HCT116 (cell line): ENCODE results near the gene NSF. TPM values are rescaled to one million over a fixed set of nuclear protein-coding genes. Genes with fewer than 3 reads are reported as not detected.
A peak's percentile ranks its signal among the peaks of the same experiment; 100 is the strongest.

Source experiments
- ATAC-seq: fragments of 200-7000 bp; cut with Tn5 transposase; 2 replicates; pipeline ENCODE4 v1.9.1; 2020; ENCODE audit warnings: mild to moderate bottlenecking, moderate library complexity
- BruUV-seq: library from RNA; stranded (reverse); fragments of 400-500 nt; replicated peaks from 2 replicates; lab custom pipeline; 2021; lab: Mats Ljungman, UMichigan
- CTCF ChIA-PET: fragments of 300-600 bp; sonication (Branson Sonifier 250); formaldehyde crosslinking; loops from one replicate; lab custom pipeline; 2021; ENCODE audit warnings: antibody characterized with exemption; lab: Charles Lee
- POLR2A ChIA-PET: fragments of 300-600, 350-600 bp; sonication (Branson Sonifier 250); formaldehyde crosslinking; loops from one replicate; lab custom pipeline; 2021; ENCODE audit warnings: antibody characterized with exemption; lab: Charles Lee
- RAD21 ChIA-PET, 2 experiments: fragments of 300-600 bp; sonication (Branson Sonifier 250); formaldehyde crosslinking; loops; one replicate each; lab custom pipeline; 2023; ENCODE audit warnings: low total read pairs in 2 of 2; ENCODE audit not compliant: uncharacterized antibody in 2 of 2, unreplicated experiment in 2 of 2, low non-redundant PET in 1 of 2; lab: Charles Lee
- DNase-seq: peaks from one replicate; pipeline ENCODE4 v3.0.0-alpha.2; 2010; ENCODE audit warnings: low read depth, low spot score
- H2AFZ ChIP-seq: fragments of 200-600 bp; shearing (Covaris generic), sonication (generic); 2 replicates; pipeline ENCODE4 v1.6.1; 2017; ENCODE audit warnings: low read depth, mixed run types, mixed read lengths, antibody characterized with exemption, low read length; ENCODE audit not compliant: poor library complexity, severe bottlenecking
- H3K27ac ChIP-seq: 2 replicates; pipeline ENCODE4 v1.5.1; 2012; ENCODE audit warnings: low read depth, low read length
- H3K27me3 ChIP-seq: fragments of 200-600 bp; sonication (generic); 2 replicates; pipeline ENCODE4 v1.6.1; 2016; ENCODE audit warnings: mixed run types, low read length, mixed read lengths; ENCODE audit not compliant: insufficient read depth
- H3K36me3 ChIP-seq, 2 experiments: fragments of 200-500 bp in 1 of 2; fragments of 200-600 bp in 1 of 2; sonication (Bioruptor generic) in 1 of 2; sonication (generic) in 1 of 2; 2 replicates each; pipeline versions ENCODE4 v1.5.1 to v1.6.1; 2014 to 2016; ENCODE audit warnings: low read length in 2 of 2, inconsistent platforms in 1 of 2, mixed read lengths in 1 of 2, mixed run types in 1 of 2; ENCODE audit not compliant: insufficient read depth in 2 of 2, control insufficient read depth in 1 of 2
- H3K4me1 ChIP-seq, 2 experiments: fragments of 200-600 bp in 1 of 2; sonication (generic) in 1 of 2; 2 replicates each; pipeline versions ENCODE4 v1.5.1 to v1.6.1; 2012 to 2017; ENCODE audit warnings: low read length in 2 of 2, inconsistent platforms in 1 of 2, mild to moderate bottlenecking in 1 of 2, mixed read lengths in 1 of 2, mixed run types in 1 of 2, moderate library complexity in 1 of 2; ENCODE audit not compliant: insufficient read depth in 2 of 2, control insufficient read depth in 1 of 2
- H3K4me2 ChIP-seq: fragments of 200-600 bp; sonication (generic); 2 replicates; pipeline ENCODE4 v1.6.1; 2017; ENCODE audit warnings: mixed run types, low read length, mixed read lengths
- H3K4me3 ChIP-seq, 2 experiments: fragments of 200-600 bp in 1 of 2; sonication (generic) in 1 of 2; replicated peaks in 1 of 2; 2 replicates each; pipeline ENCODE4 v1.5.1; 2011 to 2016; ENCODE audit warnings: low read length in 2 of 2, control low read depth in 1 of 2, low read depth in 1 of 2, mild to moderate bottlenecking in 1 of 2, mixed read lengths in 1 of 2, mixed run types in 1 of 2
- H3K79me2 ChIP-seq: fragments of 200-600 bp; sonication (generic); 2 replicates; pipeline ENCODE4 v1.6.1; 2017; ENCODE audit warnings: mild to moderate bottlenecking, mixed run types, low read length, moderate library complexity, mixed read lengths; ENCODE audit not compliant: insufficient read depth
- H3K9ac ChIP-seq: fragments of 200-600 bp; sonication (generic); 2 replicates; pipeline ENCODE4 v1.6.1; 2016; ENCODE audit warnings: low read length, mixed read lengths
- H3K9me2 ChIP-seq: fragments of 200-600 bp; sonication (generic), shearing (Covaris generic); 2 replicates; pipeline ENCODE4 v1.6.1; 2017; ENCODE audit warnings: mixed run types, mild to moderate bottlenecking, moderate library complexity; ENCODE audit not compliant: insufficient read depth
- H3K9me3 ChIP-seq, 2 experiments: fragments of 200-500 bp in 1 of 2; fragments of 200-600 bp in 1 of 2; sonication (Bioruptor generic) in 1 of 2; sonication (generic) in 1 of 2; 2 replicates each; pipeline ENCODE4 v1.6.1; 2014 to 2017; ENCODE audit warnings: low read length in 2 of 2, mixed read lengths in 2 of 2, inconsistent platforms in 1 of 2, low read depth in 1 of 2, mild to moderate bottlenecking in 1 of 2, mixed run types in 1 of 2, moderate library complexity in 1 of 2; ENCODE audit not compliant: control insufficient read depth in 1 of 2, insufficient read depth in 1 of 2
- H4K20me1 ChIP-seq: fragments of 200-600 bp; sonication (generic), shearing (Covaris generic); 2 replicates; pipeline ENCODE4 v1.6.1; 2017; ENCODE audit warnings: mixed run types, mild to moderate bottlenecking, moderate library complexity; ENCODE audit not compliant: insufficient read depth
- CEBPB ChIP-seq: IDR thresholded peaks from 2 replicates; pipeline ENCODE4 v1.6.1; 2012; ENCODE audit warnings: low read depth
- ELF1 ChIP-seq: IDR thresholded peaks from 2 replicates; pipeline ENCODE4 v1.6.1; 2012; ENCODE audit warnings: low read depth, borderline replicate concordance
- EZH2 ChIP-seq: fragments of 200-600 bp; sonication (generic); IDR thresholded peaks from 2 replicates; pipeline ENCODE4 v1.6.1; 2017; ENCODE audit warnings: antibody characterized with exemption, mixed run types
- FOSL1 ChIP-seq: IDR thresholded peaks from 2 replicates; pipeline ENCODE4 v1.6.1; 2012; ENCODE audit warnings: low read depth
- POLR2A ChIP-seq: IDR thresholded peaks from 2 replicates; pipeline ENCODE4 v1.7.0; 2011; ENCODE audit warnings: borderline replicate concordance; ENCODE audit not compliant: insufficient read depth, insufficient read length; ENCODE audit errors: extremely low read depth
- POLR2AphosphoS5 ChIP-seq: IDR thresholded peaks from 2 replicates; pipeline ENCODE4 v1.6.1; 2011; ENCODE audit warnings: mild to moderate bottlenecking, low read depth, low read length, moderate library complexity
- RAD21 ChIP-seq: IDR thresholded peaks from 2 replicates; pipeline ENCODE4 v1.6.1; 2012; ENCODE audit warnings: low read depth, mild to moderate bottlenecking
- SIN3A ChIP-seq: IDR thresholded peaks from 2 replicates; pipeline ENCODE4 v1.6.1; 2012; ENCODE audit warnings: low read depth
- SRF ChIP-seq: IDR thresholded peaks from 2 replicates; pipeline ENCODE4 v1.6.1; 2012; ENCODE audit warnings: low read depth
- TCF7L2 ChIP-seq: IDR thresholded peaks from 2 replicates; pipeline ENCODE4 v1.7.0; 2011; ENCODE audit warnings: borderline replicate concordance, inconsistent platforms; ENCODE audit not compliant: insufficient read depth, insufficient read length; ENCODE audit errors: extremely low read depth
- YY1 ChIP-seq: IDR thresholded peaks from 2 replicates; pipeline ENCODE4 v1.6.1; 2011; ENCODE audit warnings: low read length, low read depth, moderate library complexity, mild to moderate bottlenecking; ENCODE audit not compliant: insufficient replicate concordance; ENCODE audit errors: extremely low read depth
- ZFX ChIP-seq: fragments of 450-650 bp; IDR thresholded peaks from 2 replicates; pipeline ENCODE4 v1.6.1; 2017
- ZNF274 ChIP-seq: fragments of 200-500 bp; sonication (Bioruptor generic); IDR thresholded peaks from 2 replicates; pipeline ENCODE4 v1.6.1; 2014; ENCODE audit warnings: mild to moderate bottlenecking, low read depth, low read length, inconsistent platforms
- intact Hi-C: fragments of 100-400 bp; cut with micrococcal nuclease; formaldehyde crosslinking; loops from 2 replicates; pipeline ENCODE4 v1.10.0; 2022
- total RNA-seq: library from RNA; stranded (reverse); gene quantifications from one replicate; pipeline ENCODE4 v1.2.1, GENCODE V29; 2021; ENCODE audit not compliant: unreplicated experiment
- TF ChIP-seq, protein P1 (sequence below): IDR thresholded peaks from 2 replicates; pipeline ENCODE4 v1.6.1; 2012
- TF ChIP-seq, protein P2 (sequence below), 3 experiments: fragments of 200-600 bp in 1 of 3; sonication (generic) in 1 of 3; IDR thresholded peaks in 2 of 3; conservative IDR thresholded peaks in 1 of 3; 2 replicates each; pipeline ENCODE4 v1.5.1; 2012 to 2017; ENCODE audit warnings: low read depth in 2 of 3, low read length in 2 of 3, antibody characterized with exemption in 1 of 3, borderline replicate concordance in 1 of 3, control low read depth in 1 of 3, mild to moderate bottlenecking in 1 of 3, mixed read lengths in 1 of 3, mixed run types in 1 of 3, moderate library complexity in 1 of 3; ENCODE audit not compliant: insufficient read depth in 1 of 3
- TF ChIP-seq, protein P3 (sequence below): IDR thresholded peaks from 2 replicates; pipeline ENCODE4 v1.6.1; 2012

Gene NSF
- total RNA-seq, 1 experiment from 2014 or later, result 61.1 TPM

DNA sequence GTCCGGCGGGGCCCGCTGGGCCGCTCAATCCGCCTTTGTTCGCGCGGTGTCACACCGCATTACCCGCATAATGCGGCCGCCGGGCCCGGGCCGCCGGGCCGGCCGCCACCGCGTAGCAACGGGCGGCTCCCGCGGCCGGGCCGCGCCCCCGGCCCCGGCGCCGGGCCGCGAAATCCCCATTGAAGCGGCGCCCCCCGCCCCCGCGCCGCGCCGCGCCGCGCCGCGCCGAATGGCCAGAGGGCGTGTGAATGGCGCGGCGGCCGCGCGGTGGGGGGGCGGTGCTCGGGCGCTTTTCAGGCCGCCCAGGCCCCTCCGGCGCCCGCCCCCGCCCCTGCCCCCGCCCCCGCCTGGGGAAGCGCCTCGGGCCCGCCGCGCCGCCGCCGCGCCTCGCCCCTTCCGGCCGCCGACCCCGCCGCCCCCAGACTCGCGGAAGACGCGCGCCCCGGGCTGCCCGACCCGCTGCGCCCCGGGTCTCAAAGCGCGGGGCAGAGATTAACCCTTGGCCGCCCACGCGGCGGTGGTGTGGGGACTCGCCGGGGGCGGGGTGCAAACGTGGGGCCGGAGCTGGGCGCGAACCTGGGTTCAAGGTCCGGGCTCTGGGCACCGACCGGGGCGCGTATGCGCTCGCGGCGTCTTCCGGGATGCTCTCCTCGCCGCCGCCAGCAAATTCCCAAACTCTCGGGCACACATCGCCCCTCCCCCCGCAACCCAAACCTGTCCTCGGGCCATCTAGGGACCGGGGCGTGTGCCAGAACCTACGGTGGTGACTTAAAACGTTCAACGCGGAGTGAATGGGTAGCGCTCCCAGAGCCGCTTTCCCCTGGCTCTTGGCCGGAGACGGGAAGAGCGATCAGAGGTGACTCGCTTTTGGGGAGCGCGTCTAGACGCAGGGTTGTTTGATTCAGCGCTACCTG lies 181.3 kb downstream of the NSF start:
- RAD21 ChIA-PET, result no interaction called here

More for the DNA sequence above, 181.3 kb downstream of the NSF start:
- Histone ChIP-seq H3K4me3 (peak overlapping the region; percentile 53 to 73), H3K4me2 (peak overlapping the region; percentile 98), H3K9ac (peak overlapping the region; percentile 81), H3K4me1 (peaks cover 32 to 76% of the 10 kb centered on the region in 2 experiments), H3K36me3 (no peaks in the 10 kb centered on the region)
- intact Hi-C loops, result no loop called here
- BruUV-seq, result no TSS peak
- CTCF ChIA-PET, result no interaction called here
- no peak for DNase-seq
- POLR2A ChIA-PET, result no interaction called here
- TF ChIP-seq FOSL1 (no peak), SIN3A (no peak), POLR2A (no peak), POLR2AphosphoS5 (no peak), SRF (no peak), EZH2 (no peak), YY1 (peak; percentile 19), TCF7L2 (peak; percentile 25), RAD21 (no peak), CEBPB (no peak), ELF1 (no peak), ZFX (peak; percentile 85; the same call in 1 of the 2 replicates), ZNF274 (no peak)
- TF ChIP-seq, protein P1, sequence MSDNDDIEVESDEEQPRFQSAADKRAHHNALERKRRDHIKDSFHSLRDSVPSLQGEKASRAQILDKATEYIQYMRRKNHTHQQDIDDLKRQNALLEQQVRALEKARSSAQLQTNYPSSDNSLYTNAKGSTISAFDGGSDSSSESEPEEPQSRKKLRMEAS, result no peak; the same call in none of the 2 replicates
- TF ChIP-seq, protein P2, sequence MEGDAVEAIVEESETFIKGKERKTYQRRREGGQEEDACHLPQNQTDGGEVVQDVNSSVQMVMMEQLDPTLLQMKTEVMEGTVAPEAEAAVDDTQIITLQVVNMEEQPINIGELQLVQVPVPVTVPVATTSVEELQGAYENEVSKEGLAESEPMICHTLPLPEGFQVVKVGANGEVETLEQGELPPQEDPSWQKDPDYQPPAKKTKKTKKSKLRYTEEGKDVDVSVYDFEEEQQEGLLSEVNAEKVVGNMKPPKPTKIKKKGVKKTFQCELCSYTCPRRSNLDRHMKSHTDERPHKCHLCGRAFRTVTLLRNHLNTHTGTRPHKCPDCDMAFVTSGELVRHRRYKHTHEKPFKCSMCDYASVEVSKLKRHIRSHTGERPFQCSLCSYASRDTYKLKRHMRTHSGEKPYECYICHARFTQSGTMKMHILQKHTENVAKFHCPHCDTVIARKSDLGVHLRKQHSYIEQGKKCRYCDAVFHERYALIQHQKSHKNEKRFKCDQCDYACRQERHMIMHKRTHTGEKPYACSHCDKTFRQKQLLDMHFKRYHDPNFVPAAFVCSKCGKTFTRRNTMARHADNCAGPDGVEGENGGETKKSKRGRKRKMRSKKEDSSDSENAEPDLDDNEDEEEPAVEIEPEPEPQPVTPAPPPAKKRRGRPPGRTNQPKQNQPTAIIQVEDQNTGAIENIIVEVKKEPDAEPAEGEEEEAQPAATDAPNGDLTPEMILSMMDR (IDR thresholded peaks at IDR 0.05 in 2 of 3, conservative IDR thresholded peaks at IDR 0.05 in 1 of 3; ENCODE audit: borderline replicate concordance in 1 of 3, insufficient read depth in 1 of 3, low read depth in 2 of 3, low read length in 2 of 3), result no peak
- TF ChIP-seq, protein P3, sequence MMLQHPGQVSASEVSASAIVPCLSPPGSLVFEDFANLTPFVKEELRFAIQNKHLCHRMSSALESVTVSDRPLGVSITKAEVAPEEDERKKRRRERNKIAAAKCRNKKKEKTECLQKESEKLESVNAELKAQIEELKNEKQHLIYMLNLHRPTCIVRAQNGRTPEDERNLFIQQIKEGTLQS, result no peak
- TF ChIP-seq, all 23 proteins: peak for 3
- ATAC-seq, result peak; percentile 64
- no peaks in the 10 kb centered on the region for H4K20me1 ChIP-seq
- H3K9me2 ChIP-seq, result no peaks in the 10 kb centered on the region
- peak overlapping the region; percentile 24 for H2AFZ ChIP-seq
- no peaks in the 10 kb centered on the region for H3K9me3 ChIP-seq
- H3K27me3 ChIP-seq, result no peaks in the 10 kb centered on the region
- H3K79me2 ChIP-seq, result no peaks in the 10 kb centered on the region
- peak overlapping the region; percentile 79 for H3K27ac ChIP-seq
